AG09309 (cell line): ENCODE measurements around the gene STAT6.

Source experiments
- DNase-seq: peaks from one replicate; pipeline ENCODE4 v3.0.0-alpha.2; 2010; ENCODE audit warnings: low read depth
- H3K4me3 ChIP-seq: 2 replicates; pipeline ENCODE4 v1.5.1; 2011; ENCODE audit warnings: mild to moderate bottlenecking, low read depth, low read length, moderate library complexity; ENCODE audit not compliant: control insufficient read depth
- CTCF ChIP-seq: IDR thresholded peaks from 2 replicates; pipeline ENCODE4 v1.5.1; 2011; ENCODE audit warnings: mild to moderate bottlenecking, low read depth, low read length, inconsistent platforms; ENCODE audit not compliant: insufficient read depth, control insufficient read depth; ENCODE audit errors: missing control alignments

STAT6 gene

GRCh38 chr12:57046086-57046791 is 64.9 kb downstream of the STAT6 start:
- no peak for TF ChIP-seq CTCF
- H3K4me3 ChIP-seq, result no peak overlapping the region
- DNase-seq, result no peak
